SK-N-MC (cell line): ENCODE results near the gene DDAH2.

ENCODE experiments used
- EZH2 ChIP-seq: fragments of 200-600 bp; sonication (generic); IDR thresholded peaks from one replicate; pipeline ENCODE4 v1.6.1; 2017; ENCODE audit warnings: antibody characterized with exemption
- FOXP2 ChIP-seq: optimal IDR thresholded peaks from 2 replicates; pipeline ENCODE3; 2011; ENCODE audit warnings: mild to moderate bottlenecking, moderate library complexity; ENCODE audit not compliant: insufficient read depth; ENCODE audit errors: extremely low read length, control extremely low read depth
- POLR2AphosphoS5 ChIP-seq: IDR thresholded peaks from 2 replicates; pipeline ENCODE4 v1.6.1; 2012; ENCODE audit warnings: mild to moderate bottlenecking, low read depth, low read length, borderline replicate concordance

- TF ChIP-seq POLR2AphosphoS5 (no peak), EZH2 (no peak), FOXP2 (no peak)
These were observed 11.5 kb upstream of the DDAH2 start for GRCh38 chr6:31740397-31741223.
